ENCODE results near the gene PRSS12.

- no peak for TF ChIP-seq POLR2A (IDR thresholded peaks at IDR 0.05)
- no peak for TF ChIP-seq CTCF (IDR thresholded peaks at IDR 0.05)
- no peak for TF ChIP-seq POLR2AphosphoS5 (IDR thresholded peaks at IDR 0.05)
Observed at GRCh38 chr4:118289794-118290193, 63.0 kb downstream of the PRSS12 start.
